WI38 (cell line): ENCODE measurements around the gene MTX2.

Experiments
- H3K4me3 ChIP-seq: 2 replicates; pipeline ENCODE4 v1.5.1; 2011; ENCODE audit warnings: low read depth, mild to moderate bottlenecking, control low read depth, low read length
- TF ChIP-seq, protein P1 (sequence below): IDR thresholded peaks from 2 replicates; pipeline ENCODE4 v1.5.1; 2012; ENCODE audit warnings: low read depth, mild to moderate bottlenecking, control low read depth, low read length

Gene MTX2

GRCh38 chr2:176270100-176270750 is 983 bp downstream of the MTX2 start:
- TF ChIP-seq, protein P1, sequence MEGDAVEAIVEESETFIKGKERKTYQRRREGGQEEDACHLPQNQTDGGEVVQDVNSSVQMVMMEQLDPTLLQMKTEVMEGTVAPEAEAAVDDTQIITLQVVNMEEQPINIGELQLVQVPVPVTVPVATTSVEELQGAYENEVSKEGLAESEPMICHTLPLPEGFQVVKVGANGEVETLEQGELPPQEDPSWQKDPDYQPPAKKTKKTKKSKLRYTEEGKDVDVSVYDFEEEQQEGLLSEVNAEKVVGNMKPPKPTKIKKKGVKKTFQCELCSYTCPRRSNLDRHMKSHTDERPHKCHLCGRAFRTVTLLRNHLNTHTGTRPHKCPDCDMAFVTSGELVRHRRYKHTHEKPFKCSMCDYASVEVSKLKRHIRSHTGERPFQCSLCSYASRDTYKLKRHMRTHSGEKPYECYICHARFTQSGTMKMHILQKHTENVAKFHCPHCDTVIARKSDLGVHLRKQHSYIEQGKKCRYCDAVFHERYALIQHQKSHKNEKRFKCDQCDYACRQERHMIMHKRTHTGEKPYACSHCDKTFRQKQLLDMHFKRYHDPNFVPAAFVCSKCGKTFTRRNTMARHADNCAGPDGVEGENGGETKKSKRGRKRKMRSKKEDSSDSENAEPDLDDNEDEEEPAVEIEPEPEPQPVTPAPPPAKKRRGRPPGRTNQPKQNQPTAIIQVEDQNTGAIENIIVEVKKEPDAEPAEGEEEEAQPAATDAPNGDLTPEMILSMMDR = no peak
- H3K4me3 ChIP-seq = peak overlapping the region; percentile 94

- no peak overlapping the region for H3K4me3 ChIP-seq
- TF ChIP-seq, protein P1 = no peak
Observed at GRCh38 chr2:176272870-176273459, 3.7 kb downstream of the MTX2 start.

DNA sequence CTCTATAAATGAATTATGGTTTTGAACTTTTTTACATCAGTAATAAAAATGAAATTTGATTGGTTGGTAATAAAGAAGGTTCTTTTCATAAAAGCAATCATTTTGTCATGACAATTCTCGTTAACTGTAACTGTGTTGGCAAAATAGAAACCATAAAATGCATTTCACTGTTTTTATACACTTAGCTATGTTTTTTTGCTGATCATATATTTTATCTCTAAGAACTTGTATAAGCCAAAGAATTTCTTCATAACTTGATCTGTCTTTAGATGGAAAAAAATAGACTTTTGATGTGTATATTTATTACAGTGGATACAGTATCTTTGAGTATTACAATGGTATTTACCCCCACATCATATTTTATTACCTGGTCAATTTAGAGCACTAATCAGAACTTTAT is 9.7 kb downstream of the MTX2 start:
- TF ChIP-seq, protein P1 = no peak

GRCh38 chr2:176280156-176280555 is 10.9 kb downstream of the MTX2 start:
- TF ChIP-seq, protein P1 = no peak
- no peak overlapping the region for H3K4me3 ChIP-seq

More for the DNA sequence above, 9.7 kb downstream of the MTX2 start:
- no peak overlapping the region for H3K4me3 ChIP-seq

GRCh38 chr2:176280867-176281658 is 11.8 kb downstream of the MTX2 start:
- no peak overlapping the region for H3K4me3 ChIP-seq
- TF ChIP-seq, protein P1 = no peak

- TF ChIP-seq, protein P1 = no peak
- no peak overlapping the region for H3K4me3 ChIP-seq
Observed at GRCh38 chr2:176283291-176284068, 14.2 kb downstream of the MTX2 start.
